NCI-H2196 (cell line): Measurements from ENCODE around the gene SNX13.

ENCODE experiments used
- DNase-seq: peaks from one replicate; lab custom pipeline; 2025; ENCODE audit not compliant: unreplicated experiment; lab: John Stamatoyannopoulos, UW

The SNX13 gene

GRCh38 chr7:17782216-17782549 is 158.1 kb downstream of the SNX13 start:
- DNase-seq: no peak

- DNase-seq: no peak
Observed at GRCh38 chr7:17781491-17782215, 158.6 kb downstream of the SNX13 start.

- DNase-seq: no peak
Observed at GRCh38 chr7:17779381-17779780, 160.9 kb downstream of the SNX13 start.

DNA sequence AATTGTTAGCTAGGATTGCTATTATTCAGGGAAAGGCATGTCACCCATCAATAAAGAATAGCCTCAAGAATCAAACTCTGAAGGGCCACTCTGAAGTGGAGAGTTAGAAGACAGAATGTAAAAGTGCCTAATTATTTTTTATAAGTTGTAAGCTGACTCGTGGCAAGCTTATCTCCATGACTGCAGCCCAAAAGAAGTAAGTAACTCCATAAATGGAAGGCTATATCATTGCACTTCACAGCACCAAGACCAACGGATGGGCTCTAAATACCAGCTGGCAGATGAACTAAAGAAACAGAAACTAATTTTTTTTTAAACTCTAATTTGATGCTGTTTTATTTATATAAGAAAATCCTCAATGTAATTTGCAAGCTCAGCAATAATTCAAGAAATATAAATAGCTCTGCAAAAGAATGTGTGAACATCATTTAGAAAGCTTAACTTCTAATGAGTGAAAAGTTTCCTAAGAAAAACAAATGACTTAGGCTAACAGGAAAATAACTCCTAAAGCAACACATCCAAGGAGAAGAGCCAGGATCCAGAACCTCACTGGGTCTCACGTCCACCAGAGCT is 165.5 kb downstream of the SNX13 start:
- no peak for DNase-seq

DNA sequence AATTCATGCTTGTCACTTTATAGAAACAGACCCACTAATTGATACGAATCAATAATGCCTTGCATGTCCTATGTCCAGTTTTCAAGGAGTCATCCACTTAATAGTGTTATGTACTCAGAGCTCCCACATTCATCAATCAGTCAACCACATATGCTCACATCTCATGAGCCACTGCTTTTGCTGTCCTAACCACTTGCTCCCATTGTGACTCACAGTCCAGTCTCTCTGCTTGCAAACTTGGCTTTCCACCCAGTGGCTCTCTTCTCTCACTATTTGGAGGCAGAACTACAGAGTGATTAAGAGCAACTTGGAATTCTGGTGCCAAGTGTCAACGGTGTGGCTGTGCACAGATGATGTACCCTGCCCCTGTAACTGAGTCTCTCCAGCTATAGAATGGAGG is 166.0 kb downstream of the SNX13 start:
- no peak for DNase-seq

- no peak for DNase-seq
Observed at GRCh38 chr7:17773289-17773626, 167.0 kb downstream of the SNX13 start.

DNA sequence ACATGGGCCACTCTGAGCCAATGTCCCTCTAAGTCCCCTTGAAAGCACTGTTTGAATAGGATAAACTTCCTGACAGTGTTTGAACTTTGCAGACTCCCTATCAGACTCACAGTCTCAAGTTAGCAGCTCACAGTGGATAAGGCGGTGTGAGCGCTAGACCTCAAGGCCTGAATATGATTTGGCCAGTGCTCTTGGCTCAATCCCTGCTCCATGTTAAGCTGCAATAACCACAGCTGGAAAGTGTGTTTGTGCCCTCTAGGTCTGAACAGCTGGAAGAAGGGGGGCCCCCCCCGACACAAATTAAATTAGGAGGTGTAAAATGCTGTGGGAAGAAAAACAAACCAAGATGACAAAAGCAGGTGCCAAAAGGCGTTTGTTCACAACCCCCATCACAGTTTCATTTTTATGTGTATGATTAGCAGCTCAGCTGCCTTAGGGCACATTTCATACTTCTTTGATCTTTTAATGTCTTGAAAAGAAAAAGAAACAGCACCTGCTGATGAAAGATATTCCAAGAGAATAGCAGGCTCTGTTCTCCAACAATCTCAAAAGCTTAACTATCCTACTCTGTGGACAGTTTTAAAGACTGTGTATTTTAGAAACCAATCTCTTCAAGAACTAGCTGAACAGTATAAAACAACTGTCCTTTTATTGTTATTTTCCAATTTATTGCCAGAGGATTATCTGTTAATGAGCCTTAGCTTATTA is 167.6 kb downstream of the SNX13 start:
- no peak for DNase-seq

- no peak for DNase-seq
Observed at GRCh38 chr7:17771901-17772408, 168.3 kb downstream of the SNX13 start.

DNA sequence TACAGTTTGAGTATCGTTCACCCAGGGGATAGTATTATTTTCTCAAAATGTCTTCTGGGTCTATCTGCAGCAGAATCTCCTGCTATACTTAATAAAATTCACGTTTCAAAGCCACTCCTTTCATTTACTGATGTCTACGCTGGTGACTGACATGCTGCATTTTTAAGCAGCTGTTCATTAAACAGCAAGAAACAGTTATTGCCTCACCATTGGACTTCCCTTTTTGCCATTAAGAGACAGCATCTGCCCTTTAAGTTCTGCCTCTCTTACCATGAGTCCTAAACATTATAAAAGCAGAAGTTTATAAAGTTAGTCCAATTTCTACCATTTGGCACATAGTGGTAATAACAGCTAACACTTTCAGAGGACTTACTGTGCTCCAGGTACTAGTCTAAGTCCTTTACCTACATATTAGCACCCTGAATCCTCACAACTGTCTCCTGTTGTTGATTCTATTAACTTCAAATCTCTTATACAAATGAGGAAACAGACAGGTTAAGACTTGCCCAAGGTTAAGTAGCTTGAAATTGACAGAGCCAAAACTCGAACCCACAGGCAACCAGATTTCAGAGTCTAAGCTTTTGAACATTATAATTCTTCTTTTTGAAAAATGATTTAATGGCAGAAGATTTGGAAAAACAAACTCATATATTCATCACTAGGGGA is 169.5 kb downstream of the SNX13 start:
- DNase-seq: no peak

DNA sequence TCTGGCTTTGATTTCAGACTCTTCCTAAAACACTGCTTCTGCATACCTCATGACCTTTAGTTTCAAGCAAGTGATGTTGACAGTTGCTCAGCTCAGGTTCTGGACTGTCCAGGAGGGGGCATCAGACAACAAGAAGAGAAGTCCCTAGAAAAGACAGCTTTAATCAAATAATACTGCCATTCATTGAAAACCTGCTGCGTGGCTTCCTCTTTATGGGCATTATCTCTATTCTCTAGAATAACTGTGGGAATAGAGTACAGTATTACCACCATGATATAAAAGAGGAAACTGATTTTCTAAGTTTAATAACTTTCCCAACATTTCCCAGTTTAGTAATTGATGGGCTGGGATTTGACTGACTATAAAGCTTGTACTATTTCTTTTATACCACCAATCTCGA is 170.4 kb downstream of the SNX13 start:
- peak; percentile 52 for DNase-seq

GRCh38 chr7:17758008-17758407 is 182.3 kb downstream of the SNX13 start:
- DNase-seq: no peak

GRCh38 chr7:17746020-17746530 is 194.2 kb downstream of the SNX13 start:
- no peak for DNase-seq

DNA sequence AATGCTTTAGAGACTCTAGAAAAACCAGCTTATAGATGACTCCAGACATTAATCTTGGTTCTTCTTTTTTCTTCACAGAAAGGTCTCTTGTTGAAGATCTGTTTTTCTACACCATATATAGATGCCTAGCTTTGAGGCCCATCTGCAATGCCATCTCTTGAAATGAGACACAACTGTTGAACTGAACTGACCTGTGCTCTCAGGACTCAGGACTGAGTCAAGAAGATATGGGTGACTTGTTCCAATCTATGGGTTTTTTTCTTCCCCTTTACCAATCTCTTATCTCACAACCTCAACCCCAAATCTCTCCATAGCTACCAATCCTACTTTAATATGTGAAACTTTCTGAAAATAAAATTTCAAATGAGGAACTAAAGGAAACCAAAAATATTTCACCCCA is 194.7 kb downstream of the SNX13 start:
- no peak for DNase-seq

DNA sequence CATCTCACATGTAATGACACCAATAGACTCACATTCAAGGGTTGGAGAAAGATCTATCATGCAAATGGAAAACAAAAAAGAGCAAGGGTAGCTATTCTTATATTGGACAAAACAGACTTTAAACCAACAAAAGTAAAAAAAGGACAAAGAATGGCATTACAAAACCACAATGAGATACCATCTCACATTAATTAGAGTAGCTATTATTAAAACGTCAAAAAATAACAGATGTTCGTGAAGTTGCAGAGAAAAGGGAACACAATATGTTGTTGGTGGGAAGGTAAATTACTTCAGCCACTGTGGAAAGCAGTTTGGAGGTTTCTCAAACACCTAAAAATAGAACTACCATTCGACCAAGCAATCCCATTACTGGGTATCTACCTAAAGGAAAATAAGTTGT is 197.0 kb downstream of the SNX13 start:
- DNase-seq: no peak

DNA sequence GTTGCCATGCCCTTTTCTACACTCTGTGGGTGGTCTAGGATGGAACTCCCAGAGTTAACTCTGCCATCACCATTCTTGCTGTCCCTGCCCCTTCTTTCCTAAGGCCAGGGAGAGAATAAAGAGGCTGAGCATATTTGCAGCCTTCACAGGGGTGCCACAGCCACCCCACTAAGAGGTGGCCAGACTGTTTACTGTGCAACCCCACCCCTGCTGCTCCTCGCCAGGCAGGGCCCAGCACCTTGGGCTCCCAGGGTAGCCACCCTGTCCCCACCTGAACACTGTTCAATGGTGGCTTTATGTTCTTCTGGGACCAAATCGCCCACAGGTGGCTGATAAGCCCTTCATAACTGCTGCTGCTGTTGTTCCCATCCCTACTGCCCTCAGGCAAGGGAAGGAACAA is 198.9 kb downstream of the SNX13 start:
- no peak for DNase-seq
